HEK293 (cell line): ENCODE results near the gene PTPMT1.

Experiments
- CTCF ChIA-PET: fragments of 350-600 bp; formaldehyde crosslinking; extraction: SDS; loops from one replicate; lab custom pipeline; 2021; ENCODE audit warnings: antibody characterized with exemption; lab: Yijun Ruan, JAX
- POLR2A ChIA-PET: fragments of 300-600 bp; formaldehyde crosslinking; extraction: SDS; loops from one replicate; lab custom pipeline; 2020; ENCODE audit warnings: antibody characterized with exemption, inconsistent platforms; lab: Yijun Ruan, JAX
- H3K27ac ChIP-seq: fragments of 200-500 bp; sonication (Bioruptor generic); 2 replicates; pipeline ENCODE4 v1.5.1; 2014; ENCODE audit warnings: low read depth, low read length, control low read depth, inconsistent platforms; ENCODE audit errors: extremely low read depth
- H3K36me3 ChIP-seq, 2 experiments: fragments of 200-500 bp in 1 of 2; sonication (Bioruptor generic) in 1 of 2; 1 replicate in 1 of 2; 2 replicates in 1 of 2; pipeline ENCODE4 v1.5.1; 2014 to 2017; ENCODE audit warnings: inconsistent platforms in 2 of 2, low read length in 2 of 2; ENCODE audit not compliant: control insufficient read depth in 2 of 2, insufficient read depth in 1 of 2
- H3K4me1 ChIP-seq: fragments of 200-500 bp; sonication (Bioruptor generic); 2 replicates; pipeline ENCODE4 v1.5.1; 2014; ENCODE audit warnings: mild to moderate bottlenecking, low read length, inconsistent platforms; ENCODE audit not compliant: control insufficient read depth, insufficient read depth
- H3K4me3 ChIP-seq: 2 replicates; pipeline ENCODE4 v1.5.1; 2011; ENCODE audit warnings: low read depth, mild to moderate bottlenecking, control low read depth, low read length, moderate library complexity
- H3K9me3 ChIP-seq: fragments of 200-500 bp; sonication (Bioruptor generic); 2 replicates; pipeline ENCODE4 v1.5.1; 2014; ENCODE audit warnings: low read depth, low read length, inconsistent platforms; ENCODE audit not compliant: control insufficient read depth, insufficient read depth
- GFI1B ChIP-seq: fragments of 450-650 bp; formaldehyde crosslinking; IDR thresholded peaks from 2 replicates; pipeline ENCODE4 v1.5.1; 2016; ENCODE audit warnings: missing biosample characterization, missing genetic modification characterization
- ZIC2 ChIP-seq: fragments of 450-650 bp; formaldehyde crosslinking; IDR thresholded peaks from 2 replicates; pipeline ENCODE4 v1.5.1; 2016; ENCODE audit warnings: missing biosample characterization, missing genetic modification characterization
- ZNF140 ChIP-seq: fragments of 450-650 bp; formaldehyde crosslinking; IDR thresholded peaks from 2 replicates; pipeline ENCODE4 v1.5.1; 2016; ENCODE audit warnings: missing biosample characterization, missing genetic modification characterization
- ZNF146 ChIP-seq: fragments of 450-650 bp; formaldehyde crosslinking; IDR thresholded peaks from 2 replicates; pipeline ENCODE4 v1.5.1; 2016; ENCODE audit warnings: missing biosample characterization, missing genetic modification characterization
- ZNF248 ChIP-seq: fragments of 450-650 bp; formaldehyde crosslinking; IDR thresholded peaks from 2 replicates; pipeline ENCODE4 v1.5.1; 2017; ENCODE audit warnings: missing biosample characterization, missing genetic modification characterization
- ZNF404 ChIP-seq: fragments of 450-650 bp; formaldehyde crosslinking; IDR thresholded peaks from 2 replicates; pipeline ENCODE4 v1.5.1; 2017; ENCODE audit warnings: missing biosample characterization, missing genetic modification characterization
- ZNF585B ChIP-seq: fragments of 450-650 bp; formaldehyde crosslinking; IDR thresholded peaks from 2 replicates; pipeline ENCODE4 v1.5.1; 2016; ENCODE audit warnings: missing biosample characterization, missing genetic modification characterization
- ZNF707 ChIP-seq: fragments of 450-650 bp; formaldehyde crosslinking; IDR thresholded peaks from 2 replicates; pipeline ENCODE4 v1.5.1; 2016; ENCODE audit warnings: missing biosample characterization, missing genetic modification characterization
- ZNF768 ChIP-seq: fragments of 450-650 bp; formaldehyde crosslinking; IDR thresholded peaks from 2 replicates; pipeline ENCODE4 v1.5.1; 2018; ENCODE audit warnings: missing biosample characterization, mild to moderate bottlenecking, missing genetic modification characterization
- TF ChIP-seq, protein P1 (sequence below): fragments of 450-650 bp; formaldehyde crosslinking; IDR thresholded peaks from 2 replicates; pipeline ENCODE4 v1.5.1; 2016; ENCODE audit warnings: missing biosample characterization, missing genetic modification characterization
- TF ChIP-seq, protein P2 (sequence below): sonication (generic); formaldehyde crosslinking; IDR thresholded peaks from 2 replicates; pipeline ENCODE4 v1.8.1; 2022; ENCODE audit warnings: mild to moderate bottlenecking, moderate library complexity, missing genetic modification reagents

Gene PTPMT1

DNA sequence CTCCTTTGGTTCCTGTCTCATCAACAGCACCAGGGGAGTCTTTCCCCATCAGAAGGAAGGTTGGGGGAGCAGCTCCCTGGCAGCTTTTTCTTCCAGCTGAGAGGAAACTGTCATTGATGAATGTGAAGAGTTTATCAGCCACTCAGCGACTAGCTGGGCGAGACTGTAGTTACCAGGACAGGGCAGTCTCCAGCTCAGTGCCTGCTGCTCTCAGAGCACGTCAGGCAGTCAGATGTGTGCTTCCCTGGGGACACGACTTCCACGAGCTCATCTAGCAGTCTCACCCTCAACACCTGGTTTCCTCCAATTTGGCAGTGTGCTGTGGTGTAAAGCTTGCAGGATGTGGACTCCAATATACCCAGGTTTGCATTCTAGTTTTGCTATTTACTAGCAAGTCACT is 41.3 kb downstream of the PTPMT1 start:
- TF ChIP-seq ZNF248 (tag by site-specific recombination) (no peak), ZIC2 (tag by site-specific recombination) (peak; percentile 39)
- TF ChIP-seq, protein P1, sequence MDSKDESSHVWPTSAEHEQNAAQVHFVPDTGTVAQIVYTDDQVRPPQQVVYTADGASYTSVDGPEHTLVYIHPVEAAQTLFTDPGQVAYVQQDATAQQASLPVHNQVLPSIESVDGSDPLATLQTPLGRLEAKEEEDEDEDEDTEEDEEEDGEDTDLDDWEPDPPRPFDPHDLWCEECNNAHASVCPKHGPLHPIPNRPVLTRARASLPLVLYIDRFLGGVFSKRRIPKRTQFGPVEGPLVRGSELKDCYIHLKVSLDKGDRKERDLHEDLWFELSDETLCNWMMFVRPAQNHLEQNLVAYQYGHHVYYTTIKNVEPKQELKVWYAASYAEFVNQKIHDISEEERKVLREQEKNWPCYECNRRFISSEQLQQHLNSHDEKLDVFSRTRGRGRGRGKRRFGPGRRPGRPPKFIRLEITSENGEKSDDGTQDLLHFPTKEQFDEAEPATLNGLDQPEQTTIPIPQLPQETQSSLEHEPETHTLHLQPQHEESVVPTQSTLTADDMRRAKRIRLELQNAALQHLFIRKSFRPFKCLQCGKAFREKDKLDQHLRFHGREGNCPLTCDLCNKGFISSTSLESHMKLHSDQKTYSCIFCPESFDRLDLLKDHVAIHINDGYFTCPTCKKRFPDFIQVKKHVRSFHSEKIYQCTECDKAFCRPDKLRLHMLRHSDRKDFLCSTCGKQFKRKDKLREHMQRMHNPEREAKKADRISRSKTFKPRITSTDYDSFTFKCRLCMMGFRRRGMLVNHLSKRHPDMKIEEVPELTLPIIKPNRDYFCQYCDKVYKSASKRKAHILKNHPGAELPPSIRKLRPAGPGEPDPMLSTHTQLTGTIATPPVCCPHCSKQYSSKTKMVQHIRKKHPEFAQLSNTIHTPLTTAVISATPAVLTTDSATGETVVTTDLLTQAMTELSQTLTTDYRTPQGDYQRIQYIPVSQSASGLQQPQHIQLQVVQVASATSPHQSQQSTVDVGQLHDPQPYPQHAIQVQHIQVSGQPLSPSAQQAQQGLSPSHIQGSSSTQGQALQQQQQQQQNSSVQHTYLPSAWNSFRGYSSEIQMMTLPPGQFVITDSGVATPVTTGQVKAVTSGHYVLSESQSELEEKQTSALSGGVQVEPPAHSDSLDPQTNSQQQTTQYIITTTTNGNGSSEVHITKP (tag by site-specific recombination): no peak
- Histone ChIP-seq H3K36me3 (peaks cover 0 to 15% of the 10 kb centered on the region in 2 experiments; a peak in 1 of 3 replicates), H3K27ac (no peak overlapping the region), H3K9me3 (no peaks in the 10 kb centered on the region), H3K4me1 (no peaks in the 10 kb centered on the region), H3K4me3 (no peak overlapping the region)
- CTCF ChIA-PET: interaction anchor here (0.7 to 2.5 kb wide), 2 partner anchors 10 to 395 kb away, joined by 3 to 14 read pairs; no protein-coding TSS in a partner anchor
- POLR2A ChIA-PET: no interaction called here

DNA sequence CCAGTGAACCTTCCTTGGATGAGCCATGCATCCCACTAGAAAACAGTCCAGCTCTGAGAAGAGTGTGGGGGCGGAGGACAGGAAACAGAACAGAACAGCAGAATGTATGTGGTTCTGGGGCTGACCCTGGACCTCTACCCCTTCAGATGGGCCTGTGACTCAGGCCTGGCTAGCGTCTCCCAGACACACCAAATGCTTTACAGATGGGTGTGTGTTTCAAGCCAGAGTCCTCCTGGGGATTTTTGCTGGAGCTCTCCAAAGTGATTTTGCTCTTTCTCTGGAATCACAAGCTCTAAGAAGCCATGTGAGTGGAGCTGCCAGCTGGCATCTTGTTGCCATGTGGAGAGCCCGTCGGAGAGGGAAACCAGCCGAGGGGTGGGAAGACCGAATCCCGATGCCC is 42.0 kb downstream of the PTPMT1 start:
- POLR2A ChIA-PET: interaction anchor here (1.6 kb wide), 1 partner anchor 29 kb away, joined by 3 read pairs; the partner anchor contains the start of genes KBTBD4 and NDUFS3
- TF ChIP-seq ZNF140 (tag by site-specific recombination) (no peak), ZNF707 (tag by site-specific recombination) (no peak), ZNF146 (tag by site-specific recombination) (no peak), ZNF585B (no peak)
- Histone ChIP-seq H3K4me1 (no peaks in the 10 kb centered on the region), H3K9me3 (no peaks in the 10 kb centered on the region), H3K36me3 (peaks cover 0 to 15% of the 10 kb centered on the region in 2 experiments; a peak in 1 of 3 replicates), H3K27ac (no peak overlapping the region), H3K4me3 (no peak overlapping the region)
- CTCF ChIA-PET: interaction anchor here (2.5 kb wide), 1 partner anchor 10 kb away, joined by 14 read pairs; no protein-coding TSS in a partner anchor

DNA sequence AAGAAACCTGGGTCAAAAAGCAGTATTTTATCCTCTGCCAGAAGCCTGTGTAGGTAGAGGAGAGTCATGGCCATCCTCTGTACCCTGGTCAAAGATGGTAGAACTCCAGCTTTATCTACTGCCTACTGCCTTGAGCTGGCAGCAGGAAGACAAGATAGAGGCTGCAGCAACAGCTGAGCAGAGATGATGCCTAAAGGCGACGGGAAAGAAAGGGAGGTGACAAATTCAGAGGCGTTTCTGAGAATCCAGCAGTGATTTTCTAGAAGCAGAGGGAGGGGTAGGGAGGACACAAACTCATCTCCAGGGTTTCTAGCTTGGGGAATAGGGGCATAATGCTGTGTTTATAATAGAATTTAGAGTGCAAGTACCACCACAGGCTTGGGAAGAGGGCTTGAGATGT is 44.3 kb downstream of the PTPMT1 start:
- ChIA-PET POLR2A (interaction anchor here (1.0 kb wide), 1 partner anchor 11 kb away, joined by 3 read pairs; no protein-coding TSS in a partner anchor), CTCF (interaction anchor here (0.6 kb wide), 1 partner anchor 151 kb away, joined by 3 read pairs; no protein-coding TSS in a partner anchor)
- no peaks in the 10 kb centered on the region for H3K4me1 ChIP-seq
- TF ChIP-seq GFI1B (no peak), ZNF768 (tag by site-specific recombination) (no peak), ZNF140 (tag by site-specific recombination) (no peak)
- TF ChIP-seq, protein P2, sequence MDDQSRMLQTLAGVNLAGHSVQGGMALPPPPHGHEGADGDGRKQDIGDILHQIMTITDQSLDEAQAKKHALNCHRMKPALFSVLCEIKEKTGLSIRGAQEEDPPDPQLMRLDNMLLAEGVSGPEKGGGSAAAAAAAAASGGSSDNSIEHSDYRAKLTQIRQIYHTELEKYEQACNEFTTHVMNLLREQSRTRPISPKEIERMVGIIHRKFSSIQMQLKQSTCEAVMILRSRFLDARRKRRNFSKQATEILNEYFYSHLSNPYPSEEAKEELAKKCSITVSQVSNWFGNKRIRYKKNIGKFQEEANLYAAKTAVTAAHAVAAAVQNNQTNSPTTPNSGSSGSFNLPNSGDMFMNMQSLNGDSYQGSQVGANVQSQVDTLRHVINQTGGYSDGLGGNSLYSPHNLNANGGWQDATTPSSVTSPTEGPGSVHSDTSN: no peak
- no peak overlapping the region for H3K27ac ChIP-seq
- H3K4me3 ChIP-seq: no peak overlapping the region
- H3K36me3 ChIP-seq: peaks cover 0 to 15% of the 10 kb centered on the region in 2 experiments; a peak in 2 of 3 replicates
- no peaks in the 10 kb centered on the region for H3K9me3 ChIP-seq

DNA sequence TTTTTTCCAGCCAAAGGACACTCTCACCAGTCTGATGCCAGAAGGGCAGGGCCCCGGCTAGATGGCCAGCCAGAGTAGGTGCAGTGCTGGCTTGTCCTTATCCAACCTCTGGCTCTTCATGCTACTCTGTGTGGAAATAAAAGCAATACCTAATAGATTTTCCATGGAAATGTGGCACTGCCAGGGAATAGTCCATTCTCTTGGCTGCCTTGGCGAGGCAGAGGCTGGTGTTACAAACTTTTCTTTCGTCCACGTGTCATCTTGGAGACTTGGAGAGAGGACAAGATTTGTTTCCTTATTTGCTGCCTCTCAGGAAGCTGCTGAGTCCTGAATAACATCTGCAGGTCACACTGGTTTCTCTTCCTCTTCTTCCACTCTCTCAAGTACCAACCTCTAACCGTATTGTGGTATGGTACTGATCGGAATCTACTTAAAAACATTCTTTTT is 46.0 kb downstream of the PTPMT1 start:
- POLR2A ChIA-PET: no interaction called here
- Histone ChIP-seq H3K4me3 (no peak overlapping the region), H3K36me3 (peaks cover 0 to 18% of the 10 kb centered on the region in 2 experiments; a peak in 2 of 3 replicates), H3K27ac (no peak overlapping the region), H3K9me3 (no peaks in the 10 kb centered on the region), H3K4me1 (no peaks in the 10 kb centered on the region)
- TF ChIP-seq ZNF404: no peak
- CTCF ChIA-PET: no interaction called here
